OCI-LY3 (cell line): Measurements from ENCODE around the gene LAMB3.

ENCODE experiments used
- CTCF ChIP-seq: fragments of 200-600, 300-600 bp; sonication (generic); IDR thresholded peaks from 2 replicates; pipeline ENCODE4 v1.5.1; 2014; ENCODE audit warnings: antibody characterized with exemption, low read length, low read depth
- EZH2phosphoT487 ChIP-seq: fragments of 200-600 bp; shearing (Covaris generic); IDR thresholded peaks from 2 replicates; pipeline ENCODE4 v1.6.1; 2018; ENCODE audit warnings: antibody characterized with exemption, mixed run types, low read depth

- TF ChIP-seq CTCF: no peak
- TF ChIP-seq EZH2phosphoT487: no peak
These were observed 48.3 kb downstream of the LAMB3 start for GRCh38 chr1:209603877-209604276.
